Activated naive CD8-positive, alpha-beta T cell (primary cell): Measurements from ENCODE around the gene ARHGAP5.

Source experiments
- H3K27ac Mint-ChIP-seq: one replicate; pipeline ENCODE4 v1.8.0; 2021; ENCODE audit warnings: mixed read lengths
- H3K27me3 Mint-ChIP-seq: one replicate; pipeline ENCODE4 v1.8.0; 2021; ENCODE audit warnings: mixed read lengths
- H3K36me3 Mint-ChIP-seq: one replicate; pipeline ENCODE4 v1.8.0; 2021; ENCODE audit warnings: mixed read lengths
- H3K4me1 Mint-ChIP-seq: one replicate; pipeline ENCODE4 v1.8.0; 2021; ENCODE audit warnings: low read depth, mixed read lengths
- H3K4me3 Mint-ChIP-seq: one replicate; pipeline ENCODE4 v1.8.0; 2021; ENCODE audit warnings: mild to moderate bottlenecking, mixed read lengths
- H3K9me3 Mint-ChIP-seq: one replicate; pipeline ENCODE4 v1.8.0; 2021; ENCODE audit warnings: low read depth, mixed read lengths

Gene ARHGAP5

GRCh38 chr14:32085845-32086383 lies 8.8 kb downstream of the ARHGAP5 start:
- H3K36me3 Mint-ChIP-seq, result peaks cover 11% of the 10 kb centered on the region
- no peaks in the 10 kb centered on the region for H3K9me3 Mint-ChIP-seq
- peaks cover 46% of the 10 kb centered on the region for H3K4me1 Mint-ChIP-seq
- H3K27me3 Mint-ChIP-seq, result no peaks in the 10 kb centered on the region
- H3K27ac Mint-ChIP-seq, result no peak overlapping the region
- no peak overlapping the region for H3K4me3 Mint-ChIP-seq

- Mint-ChIP-seq H3K27me3 (no peaks in the 10 kb centered on the region), H3K27ac (no peak overlapping the region), H3K9me3 (no peaks in the 10 kb centered on the region), H3K4me1 (peaks cover 36% of the 10 kb centered on the region), H3K4me3 (no peak overlapping the region), H3K36me3 (peaks cover 20% of the 10 kb centered on the region)
Measured at GRCh38 chr14:32087173-32087861, 10.2 kb downstream of the ARHGAP5 start.

GRCh38 chr14:32087907-32088306 lies 10.8 kb downstream of the ARHGAP5 start:
- peaks cover 34% of the 10 kb centered on the region for H3K4me1 Mint-ChIP-seq
- peaks cover 26% of the 10 kb centered on the region for H3K36me3 Mint-ChIP-seq
- H3K9me3 Mint-ChIP-seq, result no peaks in the 10 kb centered on the region
- H3K27ac Mint-ChIP-seq, result no peak overlapping the region
- no peak overlapping the region for H3K4me3 Mint-ChIP-seq
- no peaks in the 10 kb centered on the region for H3K27me3 Mint-ChIP-seq

GRCh38 chr14:32090686-32091085 lies 13.6 kb downstream of the ARHGAP5 start:
- Mint-ChIP-seq H3K4me3 (no peak overlapping the region), H3K4me1 (peaks cover 23% of the 10 kb centered on the region), H3K27me3 (no peaks in the 10 kb centered on the region), H3K36me3 (peaks cover 33% of the 10 kb centered on the region), H3K9me3 (no peaks in the 10 kb centered on the region), H3K27ac (no peak overlapping the region)

- Mint-ChIP-seq H3K9me3 (no peaks in the 10 kb centered on the region), H3K36me3 (peaks cover 4% of the 10 kb centered on the region), H3K4me3 (no peak overlapping the region), H3K27ac (no peak overlapping the region), H3K4me1 (peaks cover 37% of the 10 kb centered on the region), H3K27me3 (no peaks in the 10 kb centered on the region)
Measured at GRCh38 chr14:32099473-32099872, 22.4 kb downstream of the ARHGAP5 start.

GRCh38 chr14:32100175-32100574 lies 23.1 kb downstream of the ARHGAP5 start:
- Mint-ChIP-seq H3K9me3 (no peaks in the 10 kb centered on the region), H3K27ac (peak overlapping the region; percentile 30), H3K36me3 (peaks cover 4% of the 10 kb centered on the region), H3K27me3 (no peaks in the 10 kb centered on the region), H3K4me1 (peaks cover 37% of the 10 kb centered on the region), H3K4me3 (no peak overlapping the region)

GRCh38 chr14:32102152-32102787 lies 25.2 kb downstream of the ARHGAP5 start:
- peaks cover 5% of the 10 kb centered on the region for H3K36me3 Mint-ChIP-seq
- peak overlapping the region; percentile 76 for H3K27ac Mint-ChIP-seq
- no peaks in the 10 kb centered on the region for H3K9me3 Mint-ChIP-seq
- peaks cover 41% of the 10 kb centered on the region for H3K4me1 Mint-ChIP-seq
- peak overlapping the region; percentile 52 for H3K4me3 Mint-ChIP-seq
- no peaks in the 10 kb centered on the region for H3K27me3 Mint-ChIP-seq

- no peak overlapping the region for H3K4me3 Mint-ChIP-seq
- no peaks in the 10 kb centered on the region for H3K27me3 Mint-ChIP-seq
- H3K27ac Mint-ChIP-seq, result peak overlapping the region; percentile 0
- peaks cover 2% of the 10 kb centered on the region for H3K36me3 Mint-ChIP-seq
- H3K4me1 Mint-ChIP-seq, result peaks cover 38% of the 10 kb centered on the region
- no peaks in the 10 kb centered on the region for H3K9me3 Mint-ChIP-seq
Measured at GRCh38 chr14:32102968-32103367, 25.9 kb downstream of the ARHGAP5 start.

- Mint-ChIP-seq H3K4me1 (peaks cover 36% of the 10 kb centered on the region), H3K4me3 (no peak overlapping the region), H3K36me3 (peaks cover 2% of the 10 kb centered on the region), H3K27ac (no peak overlapping the region), H3K27me3 (no peaks in the 10 kb centered on the region), H3K9me3 (no peaks in the 10 kb centered on the region)
Measured at GRCh38 chr14:32104308-32104707, 27.2 kb downstream of the ARHGAP5 start.

- no peaks in the 10 kb centered on the region for H3K27me3 Mint-ChIP-seq
- no peaks in the 10 kb centered on the region for H3K9me3 Mint-ChIP-seq
- peaks cover 37% of the 10 kb centered on the region for H3K4me1 Mint-ChIP-seq
- H3K4me3 Mint-ChIP-seq, result no peak overlapping the region
- no peak overlapping the region for H3K27ac Mint-ChIP-seq
- H3K36me3 Mint-ChIP-seq, result peaks cover 4% of the 10 kb centered on the region
Measured at GRCh38 chr14:32104803-32105202, 27.7 kb downstream of the ARHGAP5 start.

GRCh38 chr14:32109676-32110547 lies 32.8 kb downstream of the ARHGAP5 start:
- Mint-ChIP-seq H3K27me3 (no peaks in the 10 kb centered on the region), H3K27ac (no peak overlapping the region), H3K4me3 (no peak overlapping the region), H3K9me3 (no peaks in the 10 kb centered on the region), H3K4me1 (peaks cover 14% of the 10 kb centered on the region), H3K36me3 (peaks cover 6% of the 10 kb centered on the region)

- H3K4me1 Mint-ChIP-seq, result peaks cover 12% of the 10 kb centered on the region
- peaks cover 8% of the 10 kb centered on the region for H3K36me3 Mint-ChIP-seq
- no peaks in the 10 kb centered on the region for H3K9me3 Mint-ChIP-seq
- H3K4me3 Mint-ChIP-seq, result no peak overlapping the region
- H3K27me3 Mint-ChIP-seq, result no peaks in the 10 kb centered on the region
- H3K27ac Mint-ChIP-seq, result no peak overlapping the region
Measured at GRCh38 chr14:32110548-32110896, 33.4 kb downstream of the ARHGAP5 start.

GRCh38 chr14:32121536-32121935 lies 44.4 kb downstream of the ARHGAP5 start:
- peaks cover 10% of the 10 kb centered on the region for H3K4me1 Mint-ChIP-seq
- no peak overlapping the region for H3K4me3 Mint-ChIP-seq
- no peaks in the 10 kb centered on the region for H3K27me3 Mint-ChIP-seq
- peaks cover 27% of the 10 kb centered on the region for H3K36me3 Mint-ChIP-seq
- no peak overlapping the region for H3K27ac Mint-ChIP-seq
- no peaks in the 10 kb centered on the region for H3K9me3 Mint-ChIP-seq

GRCh38 chr14:32121948-32122347 lies 44.8 kb downstream of the ARHGAP5 start:
- peaks cover 29% of the 10 kb centered on the region for H3K36me3 Mint-ChIP-seq

More at GRCh38 chr14:32121948-32122347, 44.8 kb downstream of the ARHGAP5 start:
- H3K27me3 Mint-ChIP-seq, result no peaks in the 10 kb centered on the region
- no peak overlapping the region for H3K27ac Mint-ChIP-seq
- H3K9me3 Mint-ChIP-seq, result no peaks in the 10 kb centered on the region
- no peak overlapping the region for H3K4me3 Mint-ChIP-seq
- peaks cover 12% of the 10 kb centered on the region for H3K4me1 Mint-ChIP-seq
